ACC112 (cell line): ENCODE measurements around the gene AQP2.

Experiments
- H2AFZ ChIP-seq: fragments of 200-600 bp; sonication (generic); one replicate; pipeline ENCODE4 v1.6.0; 2017; ENCODE audit warnings: antibody characterized with exemption, low read length; ENCODE audit not compliant: unreplicated experiment
- H3K27ac ChIP-seq: fragments of 200-600 bp; sonication (generic); 2 replicates; pipeline ENCODE4 v1.5.1; 2014; ENCODE audit warnings: low read depth, mild to moderate bottlenecking, antibody characterized with exemption, low read length, moderate library complexity
- H3K27me3 ChIP-seq: fragments of 200-600 bp; sonication (generic); 2 replicates; pipeline ENCODE4 v1.6.1; 2014; ENCODE audit warnings: mild to moderate bottlenecking, antibody characterized with exemption, low read length, moderate library complexity, mixed read lengths; ENCODE audit not compliant: insufficient read depth
- H3K36me3 ChIP-seq: fragments of 200-600 bp; sonication (generic); 2 replicates; pipeline ENCODE4 v1.6.1; 2016; ENCODE audit warnings: mild to moderate bottlenecking, antibody characterized with exemption, low read length, moderate library complexity, mixed read lengths; ENCODE audit not compliant: insufficient read depth
- H3K4me1 ChIP-seq: fragments of 200-600 bp; sonication (generic); one replicate; pipeline ENCODE4 v1.6.1; 2016; ENCODE audit warnings: low read length, mixed read lengths; ENCODE audit not compliant: insufficient read depth, unreplicated experiment, control insufficient read depth
- H3K4me3 ChIP-seq: fragments of 200-600 bp; sonication (generic); 2 replicates; pipeline ENCODE4 v1.5.1; 2014; ENCODE audit warnings: mild to moderate bottlenecking, low read depth, low read length
- H3K79me2 ChIP-seq: fragments of 200-600 bp; sonication (generic); one replicate; pipeline ENCODE4 v1.6.0; 2016; ENCODE audit warnings: low read length; ENCODE audit not compliant: control insufficient read depth, unreplicated experiment, insufficient read depth

AQP2 gene

GRCh38 chr12:49920915-49921286 is 29.6 kb upstream of the AQP2 start:
- peaks cover 26% of the 10 kb centered on the region for H3K4me1 ChIP-seq
- no peak overlapping the region for H3K27ac ChIP-seq
- H3K27me3 ChIP-seq = no peaks in the 10 kb centered on the region
- no peaks in the 10 kb centered on the region for H3K36me3 ChIP-seq
- H3K79me2 ChIP-seq = no peaks in the 10 kb centered on the region
- H3K4me3 ChIP-seq = no peak overlapping the region
- H2AFZ ChIP-seq = no peak overlapping the region

DNA sequence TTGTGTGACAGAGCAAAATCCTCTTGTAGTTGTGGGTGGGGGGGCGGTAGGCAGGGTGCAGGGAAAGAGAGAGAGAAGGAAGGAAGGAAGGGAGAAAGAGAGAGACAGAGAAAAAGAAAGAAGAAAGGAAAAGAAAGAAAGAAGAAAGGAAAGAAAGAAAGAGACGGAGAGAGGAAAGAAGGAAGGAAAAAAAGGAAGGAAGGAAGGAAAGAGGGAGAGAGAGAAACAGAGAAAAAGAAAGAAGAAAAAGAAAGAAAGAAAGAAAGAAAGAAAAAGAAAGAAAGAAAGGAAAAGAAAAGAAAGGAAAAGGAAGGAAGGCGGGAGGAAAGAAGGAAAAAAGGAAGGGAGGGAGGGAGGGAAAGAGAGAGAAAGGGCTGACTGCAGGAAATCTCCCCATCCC is 29.2 kb upstream of the AQP2 start:
- no peak overlapping the region for H3K4me3 ChIP-seq
- H3K4me1 ChIP-seq = peaks cover 26% of the 10 kb centered on the region
- H3K27me3 ChIP-seq = no peaks in the 10 kb centered on the region
- no peaks in the 10 kb centered on the region for H3K36me3 ChIP-seq
- no peak overlapping the region for H3K27ac ChIP-seq
- no peak overlapping the region for H2AFZ ChIP-seq
- no peaks in the 10 kb centered on the region for H3K79me2 ChIP-seq

DNA sequence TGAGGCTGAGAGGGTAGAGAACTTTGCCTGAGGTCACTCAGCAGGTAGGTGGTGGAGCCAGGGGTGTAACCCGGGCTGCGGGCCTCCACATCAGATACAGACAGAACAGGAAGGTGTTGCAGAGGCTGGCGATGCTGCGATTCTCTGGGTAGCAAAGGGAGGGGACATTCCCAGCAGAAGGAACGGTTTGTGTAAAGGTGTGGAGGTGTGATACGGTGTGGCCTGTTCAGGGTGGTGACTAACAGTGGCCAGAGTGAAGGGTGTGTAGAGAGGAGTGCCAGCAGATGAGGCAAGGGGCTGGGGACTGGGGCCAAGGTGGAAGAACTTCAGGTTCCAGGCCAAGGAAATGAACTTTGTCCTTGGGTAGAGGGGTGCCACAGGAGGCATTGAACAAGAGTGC is 28.6 kb upstream of the AQP2 start:
- no peak overlapping the region for H3K4me3 ChIP-seq
- H2AFZ ChIP-seq = no peak overlapping the region
- H3K79me2 ChIP-seq = no peaks in the 10 kb centered on the region
- no peaks in the 10 kb centered on the region for H3K27me3 ChIP-seq
- H3K36me3 ChIP-seq = no peaks in the 10 kb centered on the region
- peaks cover 26% of the 10 kb centered on the region for H3K4me1 ChIP-seq
- H3K27ac ChIP-seq = no peak overlapping the region

DNA sequence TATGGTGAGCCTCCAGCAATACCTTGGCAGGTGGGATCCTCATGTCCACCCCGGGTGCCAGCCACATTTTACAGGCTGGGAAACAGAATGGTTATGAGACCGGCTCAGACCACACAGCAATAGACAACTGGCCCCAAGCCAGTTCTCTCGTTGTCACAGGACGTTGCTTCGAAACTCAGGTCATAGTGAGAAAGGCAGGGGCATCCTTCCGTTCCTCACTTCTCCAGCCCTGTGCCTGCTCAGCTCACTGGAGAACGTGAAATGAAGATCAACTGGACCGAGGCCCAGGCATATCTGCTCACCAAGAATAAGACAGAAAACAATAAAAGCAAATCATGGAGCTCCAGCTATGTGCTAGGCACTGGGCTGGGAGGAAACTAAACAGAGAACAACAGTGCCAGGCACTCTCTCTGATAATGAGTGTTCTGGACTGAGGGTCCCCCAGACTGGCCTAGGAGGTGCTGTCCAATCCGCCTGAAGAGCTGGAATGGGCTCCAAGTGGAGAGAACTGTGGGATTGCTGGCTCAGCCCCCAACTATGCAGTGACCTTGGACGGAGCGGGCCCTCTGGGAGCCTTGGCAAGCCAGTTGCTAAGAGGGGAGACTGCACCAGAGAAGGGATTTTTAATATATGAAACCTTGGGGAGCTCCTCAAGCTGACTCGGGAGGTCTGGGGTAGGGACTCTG is 28.0 kb upstream of the AQP2 start:
- Histone ChIP-seq H3K4me1 (peaks cover 26% of the 10 kb centered on the region), H3K4me3 (no peak overlapping the region), H2AFZ (no peak overlapping the region), H3K27ac (no peak overlapping the region), H3K36me3 (no peaks in the 10 kb centered on the region), H3K27me3 (no peaks in the 10 kb centered on the region), H3K79me2 (no peaks in the 10 kb centered on the region)

- H3K36me3 ChIP-seq = no peaks in the 10 kb centered on the region
- H3K4me3 ChIP-seq = no peak overlapping the region
- no peaks in the 10 kb centered on the region for H3K79me2 ChIP-seq
- H3K27ac ChIP-seq = no peak overlapping the region
- H3K4me1 ChIP-seq = peaks cover 26% of the 10 kb centered on the region
- H3K27me3 ChIP-seq = no peaks in the 10 kb centered on the region
- H2AFZ ChIP-seq = no peak overlapping the region
These were observed 27.4 kb upstream of the AQP2 start for GRCh38 chr12:49923035-49923644.

DNA sequence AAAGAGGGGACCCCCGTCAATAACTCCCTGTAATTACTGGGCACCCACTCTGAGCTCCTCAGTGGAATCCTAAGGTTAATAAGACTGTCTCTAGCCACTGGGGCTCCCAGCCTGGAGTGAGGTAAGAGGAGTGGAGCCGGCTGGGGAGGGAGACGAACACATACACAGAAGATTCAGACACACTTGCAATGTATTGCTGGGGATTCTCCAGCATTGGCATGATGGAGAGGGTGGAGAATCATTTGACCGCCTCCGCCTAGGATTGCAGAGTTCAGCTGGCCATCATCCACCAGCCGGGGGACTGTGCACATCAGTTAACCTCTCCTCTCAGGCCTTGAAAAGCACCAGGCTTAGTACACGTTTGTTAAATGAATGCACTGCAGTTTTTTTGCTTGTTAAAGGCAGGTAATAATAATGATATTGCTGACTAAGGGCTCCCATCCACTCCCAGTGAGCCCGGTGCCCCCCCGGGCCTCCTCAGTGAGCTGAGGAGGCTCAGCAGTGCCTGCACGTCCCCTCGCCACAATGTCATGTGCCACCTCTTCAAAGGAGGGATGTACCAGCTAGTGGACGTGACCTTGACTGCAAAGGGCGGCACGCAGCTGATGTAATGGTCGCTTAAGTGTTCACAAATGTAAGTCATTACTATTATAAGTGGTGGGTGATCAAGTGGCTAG is 26.5 kb upstream of the AQP2 start:
- no peak overlapping the region for H2AFZ ChIP-seq
- H3K27me3 ChIP-seq = no peaks in the 10 kb centered on the region
- no peaks in the 10 kb centered on the region for H3K36me3 ChIP-seq
- H3K79me2 ChIP-seq = no peaks in the 10 kb centered on the region
- no peak overlapping the region for H3K27ac ChIP-seq
- peaks cover 26% of the 10 kb centered on the region for H3K4me1 ChIP-seq
- H3K4me3 ChIP-seq = no peak overlapping the region

GRCh38 chr12:49924628-49925246 is 25.8 kb upstream of the AQP2 start:
- H3K4me1 ChIP-seq = peaks cover 23% of the 10 kb centered on the region
- no peak overlapping the region for H2AFZ ChIP-seq
- no peak overlapping the region for H3K27ac ChIP-seq
- H3K79me2 ChIP-seq = no peaks in the 10 kb centered on the region
- no peaks in the 10 kb centered on the region for H3K27me3 ChIP-seq
- no peak overlapping the region for H3K4me3 ChIP-seq
- no peaks in the 10 kb centered on the region for H3K36me3 ChIP-seq

GRCh38 chr12:49925433-49926204 is 24.9 kb upstream of the AQP2 start:
- H3K36me3 ChIP-seq = no peaks in the 10 kb centered on the region
- no peak overlapping the region for H3K27ac ChIP-seq
- no peaks in the 10 kb centered on the region for H3K27me3 ChIP-seq
- peaks cover 19% of the 10 kb centered on the region for H3K4me1 ChIP-seq
- no peaks in the 10 kb centered on the region for H3K79me2 ChIP-seq
- no peak overlapping the region for H3K4me3 ChIP-seq
- no peak overlapping the region for H2AFZ ChIP-seq

DNA sequence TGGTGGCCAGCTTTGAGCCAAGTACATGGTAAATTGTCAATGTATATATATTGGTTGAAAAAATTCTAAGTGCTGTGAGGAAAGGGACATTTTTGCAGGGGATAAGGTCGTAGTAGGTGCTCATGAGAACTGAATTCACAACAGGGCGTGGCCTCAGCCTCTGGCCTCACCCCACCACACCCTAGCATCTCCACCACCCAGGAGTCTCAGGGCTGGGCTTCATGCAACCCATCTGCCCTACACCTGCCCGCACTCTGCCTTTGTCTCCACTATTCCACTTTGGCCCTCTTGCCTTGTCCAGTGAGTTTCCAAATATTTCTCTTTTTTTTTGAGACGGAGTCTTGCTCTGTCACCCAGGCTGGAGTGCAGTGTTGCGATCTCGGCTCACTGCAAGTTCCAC is 22.1 kb upstream of the AQP2 start:
- H3K36me3 ChIP-seq = no peaks in the 10 kb centered on the region
- H3K27me3 ChIP-seq = no peaks in the 10 kb centered on the region
- no peaks in the 10 kb centered on the region for H3K79me2 ChIP-seq
- H3K27ac ChIP-seq = no peak overlapping the region
- peaks cover 16% of the 10 kb centered on the region for H3K4me1 ChIP-seq
- no peak overlapping the region for H2AFZ ChIP-seq
- H3K4me3 ChIP-seq = no peak overlapping the region

- H3K27me3 ChIP-seq = no peaks in the 10 kb centered on the region
- H3K4me3 ChIP-seq = no peak overlapping the region
- H3K36me3 ChIP-seq = no peaks in the 10 kb centered on the region
These were observed 21.0 kb upstream of the AQP2 start for GRCh38 chr12:49929581-49929980.

More at GRCh38 chr12:49929581-49929980, 21.0 kb upstream of the AQP2 start:
- Histone ChIP-seq H2AFZ (no peak overlapping the region), H3K27ac (no peak overlapping the region), H3K4me1 (peaks cover 16% of the 10 kb centered on the region), H3K79me2 (no peaks in the 10 kb centered on the region)
